ENCODE data around the gene TMEM217.

TMEM217 gene

GRCh38 chr6:37244430-37245310, 13.3 kb downstream of the TMEM217 start:
- 93 to 96% methylated on average over 5 to 6 of the region's 6 CpGs for WGBS, 2 experiments
- H3K4me3 ChIP-seq (ENCODE audit: insufficient read depth, low read depth, low read length), result no peak overlapping the region

DNA sequence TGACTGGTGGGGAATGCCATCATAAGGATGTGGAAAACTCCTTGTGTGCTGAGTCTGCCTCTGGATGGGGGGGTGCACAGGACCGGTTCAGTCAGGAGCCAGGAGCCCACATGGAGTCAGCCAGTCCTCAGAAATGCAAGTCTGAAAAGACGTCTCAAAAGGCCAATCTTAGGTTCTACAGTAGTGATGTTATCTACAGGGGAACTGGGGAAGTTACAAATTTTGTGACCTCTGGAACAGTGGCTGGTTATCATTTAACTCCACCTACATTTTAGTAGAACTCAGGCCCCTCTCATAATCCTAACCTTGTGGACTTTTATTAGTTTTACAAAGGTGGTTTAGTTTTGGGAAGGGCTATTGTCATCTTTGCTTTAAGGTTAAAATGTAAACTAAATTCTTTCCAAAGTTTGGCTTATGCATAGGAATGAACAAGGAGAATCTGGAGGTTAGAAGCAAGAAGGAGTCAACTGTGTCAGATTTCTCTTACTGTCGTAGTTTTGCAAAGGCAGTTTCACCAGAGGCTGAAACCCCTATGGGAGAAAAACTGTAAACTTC, 14.1 kb downstream of the TMEM217 start:
- Histone ChIP-seq H3K27ac (ENCODE audit: insufficient read depth, low read depth, low read length, poor library complexity, severe bottlenecking) (no peak overlapping the region), H3K9me3 (ENCODE audit: control insufficient read depth, low read length) (no peaks in the 10 kb centered on the region), H3K4me3 (ENCODE audit: insufficient read depth, low read depth, low read length) (no peak overlapping the region), H3K4me1 (ENCODE audit: control insufficient read depth, insufficient read depth, low read length) (no peaks in the 10 kb centered on the region), H3K27me3 (ENCODE audit: control insufficient read depth, insufficient read depth, low read length, poor library complexity, severe bottlenecking) (peaks cover 3% of the 10 kb centered on the region), H3K36me3 (ENCODE audit: control insufficient read depth, insufficient read depth, low read length) (no peaks in the 10 kb centered on the region)
- WGBS, 2 experiments, result 91 to 92% methylated on average over 3 of the region's 3 CpGs

More at GRCh38 chr6:37244430-37245310, 13.3 kb downstream of the TMEM217 start:
- Histone ChIP-seq H3K27ac (ENCODE audit: insufficient read depth, low read depth, low read length, poor library complexity, severe bottlenecking) (no peak overlapping the region), H3K27me3 (ENCODE audit: control insufficient read depth, insufficient read depth, low read length, poor library complexity, severe bottlenecking) (peaks cover 3% of the 10 kb centered on the region), H3K9me3 (ENCODE audit: control insufficient read depth, low read length) (no peaks in the 10 kb centered on the region), H3K4me1 (ENCODE audit: control insufficient read depth, insufficient read depth, low read length) (no peaks in the 10 kb centered on the region), H3K36me3 (ENCODE audit: control insufficient read depth, insufficient read depth, low read length) (no peaks in the 10 kb centered on the region)

DNA sequence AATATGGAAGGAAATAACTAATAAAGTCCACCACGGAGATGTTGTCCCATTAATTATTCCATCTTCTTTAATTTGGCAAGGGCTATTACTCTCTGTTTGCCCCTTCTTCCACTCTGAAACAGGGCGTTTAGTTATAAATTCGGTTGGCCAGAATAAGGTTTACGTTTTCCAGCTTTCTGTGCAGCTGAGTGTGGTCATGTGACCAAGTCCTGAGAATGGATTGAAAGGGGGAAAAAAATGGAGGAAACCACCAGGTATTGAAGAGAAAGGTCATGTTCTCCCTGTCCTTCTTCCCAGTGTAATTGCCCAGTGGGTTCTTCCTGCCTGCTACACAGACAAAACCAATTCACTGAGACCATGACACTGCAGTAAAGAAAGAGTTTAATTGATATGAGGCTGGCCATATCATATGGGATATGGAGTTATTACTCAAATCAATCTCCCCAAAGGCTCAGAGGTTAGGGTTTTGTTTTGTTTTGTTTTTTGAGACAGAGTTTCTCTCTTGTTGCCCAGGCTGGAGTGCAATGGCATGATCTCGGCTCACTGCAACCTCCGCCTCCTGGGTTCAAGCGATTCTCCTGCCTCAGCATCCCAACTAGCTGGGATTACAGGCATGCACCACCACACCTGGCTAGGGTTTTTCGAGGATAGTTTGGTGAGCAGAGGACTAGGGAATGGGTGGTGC, 14.7 kb downstream of the TMEM217 start:
- Histone ChIP-seq H3K27me3 (ENCODE audit: control insufficient read depth, insufficient read depth, low read length, poor library complexity, severe bottlenecking) (peaks cover under 1% of the 10 kb centered on the region), H3K27ac (ENCODE audit: insufficient read depth, low read depth, low read length, poor library complexity, severe bottlenecking) (no peak overlapping the region), H3K36me3 (ENCODE audit: control insufficient read depth, insufficient read depth, low read length) (no peaks in the 10 kb centered on the region), H3K4me1 (ENCODE audit: control insufficient read depth, insufficient read depth, low read length) (no peaks in the 10 kb centered on the region), H3K4me3 (ENCODE audit: insufficient read depth, low read depth, low read length) (no peak overlapping the region), H3K9me3 (ENCODE audit: control insufficient read depth, low read length) (no peaks in the 10 kb centered on the region)
- WGBS, 2 experiments, result 95 to 96% methylated on average over 8 of the region's 8 CpGs

DNA sequence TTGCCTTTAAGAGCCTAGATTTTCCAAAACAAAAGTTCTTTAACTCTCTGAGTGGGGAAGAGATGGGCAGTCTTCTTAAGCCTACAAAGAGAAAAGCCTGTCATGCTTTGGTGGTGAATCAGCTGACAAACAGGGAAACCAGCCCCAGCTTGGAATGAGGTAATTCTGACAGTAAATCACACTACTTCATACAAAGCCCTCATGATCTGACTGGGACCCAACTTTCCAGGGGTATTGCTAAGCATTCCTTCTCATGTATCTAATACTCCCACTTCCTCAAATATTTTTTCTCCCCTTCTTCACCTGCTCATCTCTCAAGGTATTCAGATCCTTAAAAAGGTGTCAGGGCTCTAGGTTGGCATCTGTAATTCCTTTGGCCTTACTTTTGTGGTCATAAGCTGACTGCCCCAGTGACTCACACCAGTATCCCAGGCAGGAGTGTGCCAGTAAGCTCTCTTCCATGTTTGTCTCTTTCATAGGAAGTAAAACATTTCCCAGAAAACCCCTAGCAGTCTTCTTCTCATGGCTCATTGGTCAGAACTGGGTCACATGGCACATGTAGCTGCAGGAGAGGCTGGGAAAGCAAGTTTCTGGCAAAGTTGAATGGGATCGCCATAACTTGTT, 15.4 kb downstream of the TMEM217 start:
- no peak overlapping the region for H3K27ac ChIP-seq (ENCODE audit: insufficient read depth, low read depth, low read length, poor library complexity, severe bottlenecking)

GRCh38 chr6:37241775-37242428, 16.0 kb downstream of the TMEM217 start:
- Histone ChIP-seq H3K4me1 (ENCODE audit: control insufficient read depth, insufficient read depth, low read length) (no peaks in the 10 kb centered on the region), H3K4me3 (ENCODE audit: insufficient read depth, low read depth, low read length) (no peak overlapping the region), H3K27ac (ENCODE audit: insufficient read depth, low read depth, low read length, poor library complexity, severe bottlenecking) (no peak overlapping the region), H3K36me3 (ENCODE audit: control insufficient read depth, insufficient read depth, low read length) (no peaks in the 10 kb centered on the region), H3K9me3 (ENCODE audit: control insufficient read depth, low read length) (no peaks in the 10 kb centered on the region), H3K27me3 (ENCODE audit: control insufficient read depth, insufficient read depth, low read length, poor library complexity, severe bottlenecking) (no peaks in the 10 kb centered on the region)
- 84 to 91% methylated on average over 4 to 5 of the region's 5 CpGs for WGBS, 2 experiments

More for the DNA sequence above, 15.4 kb downstream of the TMEM217 start:
- no peak overlapping the region for H3K4me3 ChIP-seq (ENCODE audit: insufficient read depth, low read depth, low read length)
- no peaks in the 10 kb centered on the region for H3K36me3 ChIP-seq (ENCODE audit: control insufficient read depth, insufficient read depth, low read length)
- 94 to 100% methylated on average over 1 of the region's 1 CpG for WGBS, 2 experiments
- no peaks in the 10 kb centered on the region for H3K27me3 ChIP-seq (ENCODE audit: control insufficient read depth, insufficient read depth, low read length, poor library complexity, severe bottlenecking)
- no peaks in the 10 kb centered on the region for H3K9me3 ChIP-seq (ENCODE audit: control insufficient read depth, low read length)
- no peaks in the 10 kb centered on the region for H3K4me1 ChIP-seq (ENCODE audit: control insufficient read depth, insufficient read depth, low read length)

- Histone ChIP-seq H3K36me3 (ENCODE audit: control insufficient read depth, insufficient read depth, low read length) (no peaks in the 10 kb centered on the region), H3K9me3 (ENCODE audit: control insufficient read depth, low read length) (no peaks in the 10 kb centered on the region), H3K4me1 (ENCODE audit: control insufficient read depth, insufficient read depth, low read length) (no peaks in the 10 kb centered on the region), H3K27ac (ENCODE audit: insufficient read depth, low read depth, low read length, poor library complexity, severe bottlenecking) (no peak overlapping the region), H3K27me3 (ENCODE audit: control insufficient read depth, insufficient read depth, low read length, poor library complexity, severe bottlenecking) (no peaks in the 10 kb centered on the region), H3K4me3 (ENCODE audit: insufficient read depth, low read depth, low read length) (no peak overlapping the region)
- WGBS, 2 experiments, result 94 to 95% methylated on average over 6 of the region's 6 CpGs
Measured at GRCh38 chr6:37241131-37241530, 16.8 kb downstream of the TMEM217 start.

DNA sequence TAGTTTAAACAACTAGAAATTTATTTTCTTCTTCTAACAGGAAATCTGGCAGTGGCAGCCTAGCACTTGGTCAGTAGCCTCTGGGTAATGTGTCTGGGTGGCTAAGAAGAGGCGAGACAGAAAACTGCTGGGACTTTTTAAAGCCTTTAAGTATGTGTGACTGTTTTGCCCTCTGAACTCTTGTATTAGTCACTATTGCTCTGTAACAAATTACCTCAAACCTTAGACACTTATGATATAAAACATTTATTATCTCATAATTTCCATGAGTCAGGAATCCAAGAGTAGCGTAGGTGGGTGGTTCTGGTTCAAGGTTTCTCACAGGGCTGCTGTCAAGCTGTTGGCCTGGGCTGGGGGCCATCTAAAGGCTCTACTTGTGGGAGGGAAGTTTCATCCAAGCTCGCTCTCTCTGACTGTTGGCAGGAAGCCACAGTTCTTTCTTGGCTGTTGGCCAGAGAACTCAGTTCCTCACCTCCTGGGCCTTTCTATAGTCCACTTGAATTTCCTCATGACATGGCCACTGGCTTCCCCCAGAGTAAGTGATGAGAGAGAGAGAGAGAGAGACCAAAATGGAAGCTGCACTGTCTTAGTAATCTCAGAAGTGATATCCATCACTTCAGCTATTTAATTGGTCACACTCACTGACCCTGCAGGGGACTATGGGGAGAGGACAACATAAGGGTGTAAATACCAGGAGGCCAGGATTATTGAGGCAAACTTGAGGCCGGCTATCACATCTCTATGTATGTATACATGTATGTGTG, 17.8 kb downstream of the TMEM217 start:
- H3K4me1 ChIP-seq (ENCODE audit: control insufficient read depth, insufficient read depth, low read length), result no peaks in the 10 kb centered on the region
- H3K27ac ChIP-seq (ENCODE audit: insufficient read depth, low read depth, low read length, poor library complexity, severe bottlenecking), result no peak overlapping the region
- no peaks in the 10 kb centered on the region for H3K9me3 ChIP-seq (ENCODE audit: control insufficient read depth, low read length)
- no peak overlapping the region for H3K4me3 ChIP-seq (ENCODE audit: insufficient read depth, low read depth, low read length)
- no peaks in the 10 kb centered on the region for H3K27me3 ChIP-seq (ENCODE audit: control insufficient read depth, insufficient read depth, low read length, poor library complexity, severe bottlenecking)
- no peaks in the 10 kb centered on the region for H3K36me3 ChIP-seq (ENCODE audit: control insufficient read depth, insufficient read depth, low read length)
- 91 to 98% methylated on average over 3 to 4 of the region's 4 CpGs for WGBS, 2 experiments

- H3K4me1 ChIP-seq (ENCODE audit: control insufficient read depth, insufficient read depth, low read length), result no peaks in the 10 kb centered on the region
- WGBS, 2 experiments, result 96 to 100% methylated on average over 3 of the region's 3 CpGs
Measured at GRCh38 chr6:37239526-37239925, 18.4 kb downstream of the TMEM217 start.

DNA sequence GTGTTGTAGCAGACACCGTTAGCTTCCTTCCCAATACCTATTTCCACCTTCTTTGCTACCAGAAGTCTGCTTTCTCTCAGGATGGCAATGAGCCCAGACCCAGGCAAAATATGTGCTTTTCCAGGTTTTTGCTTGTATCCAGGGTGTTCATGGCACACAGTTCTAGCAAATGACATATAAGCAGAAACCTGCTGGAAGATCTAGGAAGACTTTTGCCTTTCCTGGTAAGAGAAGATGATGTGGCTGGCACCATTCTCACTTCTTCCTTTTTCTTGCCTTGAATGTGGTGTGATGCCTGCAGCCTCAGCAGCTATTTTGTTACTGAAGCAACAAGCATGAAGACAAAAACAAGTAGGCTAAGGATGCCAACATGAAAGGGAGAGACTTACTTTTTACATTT, 19.6 kb downstream of the TMEM217 start:
- no peaks in the 10 kb centered on the region for H3K27me3 ChIP-seq (ENCODE audit: control insufficient read depth, insufficient read depth, low read length, poor library complexity, severe bottlenecking)
- 80 to 90% methylated on average over 1 of the region's 1 CpG for WGBS, 2 experiments

More at GRCh38 chr6:37239526-37239925, 18.4 kb downstream of the TMEM217 start:
- no peaks in the 10 kb centered on the region for H3K9me3 ChIP-seq (ENCODE audit: control insufficient read depth, low read length)
- H3K27me3 ChIP-seq (ENCODE audit: control insufficient read depth, insufficient read depth, low read length, poor library complexity, severe bottlenecking), result no peaks in the 10 kb centered on the region
- no peak overlapping the region for H3K27ac ChIP-seq (ENCODE audit: insufficient read depth, low read depth, low read length, poor library complexity, severe bottlenecking)
- H3K4me3 ChIP-seq (ENCODE audit: insufficient read depth, low read depth, low read length), result no peak overlapping the region
- no peaks in the 10 kb centered on the region for H3K36me3 ChIP-seq (ENCODE audit: control insufficient read depth, insufficient read depth, low read length)

More for the DNA sequence above, 19.6 kb downstream of the TMEM217 start:
- H3K36me3 ChIP-seq (ENCODE audit: control insufficient read depth, insufficient read depth, low read length), result no peaks in the 10 kb centered on the region
- no peaks in the 10 kb centered on the region for H3K4me1 ChIP-seq (ENCODE audit: control insufficient read depth, insufficient read depth, low read length)
- no peak overlapping the region for H3K4me3 ChIP-seq (ENCODE audit: insufficient read depth, low read depth, low read length)
- H3K9me3 ChIP-seq (ENCODE audit: control insufficient read depth, low read length), result no peaks in the 10 kb centered on the region
- H3K27ac ChIP-seq (ENCODE audit: insufficient read depth, low read depth, low read length, poor library complexity, severe bottlenecking), result no peak overlapping the region
